IMR-90 (cell line): ENCODE data around the gene IMMT. TPM values are rescaled to one million over a fixed set of nuclear protein-coding genes. Genes with fewer than 3 reads are reported as not detected.

Experiments used
- ATAC-seq: fragments of 200-7000 bp; cut with Tn5 transposase; 2 replicates; pipeline ENCODE4 v1.9.1; 2020; ENCODE audit warnings: low read depth, mild to moderate bottlenecking, moderate library complexity
- BruUV-seq: library from RNA; stranded (reverse); fragments of 400-500 nt; replicated peaks from 2 replicates; lab custom pipeline; 2021; lab: Mats Ljungman, UMichigan
- CTCF ChIA-PET: fragments of 300-600 bp; formaldehyde crosslinking; extraction: SDS; loops from one replicate; lab custom pipeline; 2021; ENCODE audit warnings: antibody characterized with exemption; lab: Yijun Ruan, JAX
- POLR2A ChIA-PET: fragments of 300-600 bp; sonication (Branson Sonifier 250); formaldehyde crosslinking; loops from one replicate; lab custom pipeline; 2022; ENCODE audit warnings: antibody characterized with exemption; ENCODE audit not compliant: unreplicated experiment; lab: Charles Lee
- DNase-seq: peaks from one replicate; pipeline ENCODE4 v3.0.0; 2013
- H2AFZ ChIP-seq: replicated peaks from 2 replicates; pipeline ENCODE3; 2013; ENCODE audit warnings: low read length, mild to moderate bottlenecking; ENCODE audit not compliant: poor library complexity
- H2AK5ac ChIP-seq: 2 replicates; pipeline ENCODE4 v1.6.1; 2013; ENCODE audit warnings: low read depth, low read length, inconsistent platforms
- H2AK9ac ChIP-seq: replicated peaks from 2 replicates; pipeline ENCODE3; 2013; ENCODE audit warnings: mild to moderate bottlenecking, low read depth, low read length, moderate library complexity; ENCODE audit not compliant: poor library complexity
- H2BK120ac ChIP-seq: 2 replicates; pipeline ENCODE4 v1.6.1; 2013; ENCODE audit warnings: low read depth, low read length, inconsistent platforms
- H2BK15ac ChIP-seq: 3 replicates; pipeline ENCODE4 v1.6.1; 2013; ENCODE audit warnings: low read depth, low read length, inconsistent platforms
- H2BK20ac ChIP-seq: 2 replicates; pipeline ENCODE4 v1.6.1; 2013; ENCODE audit warnings: low read depth, mild to moderate bottlenecking, inconsistent platforms, low read length, moderate library complexity
- H2BK5ac ChIP-seq: 2 replicates; pipeline ENCODE4 v1.6.1; 2013; ENCODE audit warnings: mild to moderate bottlenecking, low read depth, low read length, inconsistent platforms; ENCODE audit not compliant: poor library complexity, severe bottlenecking
- H3K14ac ChIP-seq: replicated peaks from 2 replicates; pipeline ENCODE4 v1.6.1; 2013; ENCODE audit warnings: low read depth, low read length, inconsistent platforms
- H3K18ac ChIP-seq: 2 replicates; pipeline ENCODE4 v1.6.1; 2013; ENCODE audit warnings: low read depth, low read length, control low read depth
- H3K23ac ChIP-seq: 2 replicates; pipeline ENCODE4 v1.6.1; 2013; ENCODE audit warnings: low read depth, low read length, inconsistent platforms
- H3K27ac ChIP-seq: 2 replicates; pipeline ENCODE4 v1.5.1; 2013; ENCODE audit warnings: mild to moderate bottlenecking, control low read depth, low read length; ENCODE audit not compliant: insufficient read depth
- H3K27me3 ChIP-seq: 2 replicates; pipeline ENCODE4 v1.6.1; 2013; ENCODE audit warnings: low read length; ENCODE audit not compliant: control insufficient read depth, insufficient read depth
- H3K36me3 ChIP-seq: 2 replicates; pipeline ENCODE4 v1.6.1; 2013; ENCODE audit warnings: low read length, mixed read lengths; ENCODE audit not compliant: control insufficient read depth, insufficient read depth
- H3K4ac ChIP-seq: 2 replicates; pipeline ENCODE4 v1.6.1; 2013; ENCODE audit warnings: low read depth, low read length, inconsistent platforms
- H3K4me1 ChIP-seq: 2 replicates; pipeline ENCODE4 v1.6.1; 2013; ENCODE audit warnings: low read length, mixed read lengths; ENCODE audit not compliant: control insufficient read depth, insufficient read depth
- H3K4me2 ChIP-seq: 2 replicates; pipeline ENCODE4 v1.6.1; 2013; ENCODE audit warnings: low read depth, mild to moderate bottlenecking, control low read depth, low read length, moderate library complexity
- H3K4me3 ChIP-seq: 2 replicates; pipeline ENCODE4 v1.5.1; 2013; ENCODE audit warnings: low read depth, mild to moderate bottlenecking, control low read depth, low read length, moderate library complexity; ENCODE audit not compliant: insufficient read depth
- H3K56ac ChIP-seq: 2 replicates; pipeline ENCODE4 v1.6.1; 2013; ENCODE audit warnings: low read length, inconsistent platforms; ENCODE audit not compliant: insufficient read depth; ENCODE audit errors: extremely low read depth
- H3K79me1 ChIP-seq, 2 experiments: 2 replicates each; pipeline ENCODE4 v1.6.1; 2013; ENCODE audit warnings: low read length in 2 of 2, inconsistent platforms in 1 of 2, low read depth in 1 of 2
- H3K9ac ChIP-seq: 2 replicates; pipeline ENCODE4 v1.6.1; 2013; ENCODE audit warnings: low read depth, low read length, control low read depth
- H3K9me1 ChIP-seq: 2 replicates; pipeline ENCODE4 v1.6.1; 2013; ENCODE audit warnings: low read length, inconsistent platforms; ENCODE audit not compliant: insufficient read depth
- H3K9me3 ChIP-seq: 2 replicates; pipeline ENCODE4 v1.6.1; 2013; ENCODE audit warnings: low read length; ENCODE audit not compliant: control insufficient read depth, insufficient read depth
- H4K20me1 ChIP-seq: 2 replicates; pipeline ENCODE4 v1.6.1; 2013; ENCODE audit warnings: low read length, inconsistent platforms; ENCODE audit not compliant: insufficient read depth
- H4K5ac ChIP-seq: 2 replicates; pipeline ENCODE4 v1.6.1; 2013; ENCODE audit warnings: mild to moderate bottlenecking, low read depth, low read length, control low read depth
- H4K8ac ChIP-seq, 2 experiments: 2 replicates each; pipeline ENCODE4 v1.6.1; 2013; ENCODE audit warnings: low read depth in 2 of 2, low read length in 2 of 2, control low read depth in 1 of 2, inconsistent platforms in 1 of 2
- H4K91ac ChIP-seq: 2 replicates; pipeline ENCODE4 v1.6.1; 2013; ENCODE audit warnings: low read depth, low read length, inconsistent platforms; ENCODE audit not compliant: insufficient read depth
- BHLHE40 ChIP-seq: fragments of 150-350 bp; IDR thresholded peaks from 2 replicates; pipeline ENCODE4 v1.6.1; 2016; ENCODE audit warnings: mild to moderate bottlenecking, low read depth, low read length
- CEBPB ChIP-seq: IDR thresholded peaks from 2 replicates; pipeline ENCODE4 v1.6.1; 2012; ENCODE audit warnings: low read depth, low read length, improper control_type of control experiment
- MAFK ChIP-seq: IDR thresholded peaks from 2 replicates; pipeline ENCODE4 v1.6.1; 2012; ENCODE audit warnings: low read depth, low read length, improper control_type of control experiment
- MXI1 ChIP-seq: IDR thresholded peaks from 2 replicates; pipeline ENCODE4 v1.6.1; 2012; ENCODE audit warnings: low read depth, mild to moderate bottlenecking, low read length, moderate library complexity, borderline replicate concordance
- POLR2A ChIP-seq: IDR thresholded peaks from 2 replicates; pipeline ENCODE4 v1.6.1; 2012; ENCODE audit warnings: mild to moderate bottlenecking, low read depth, low read length
- RAD21 ChIP-seq: IDR thresholded peaks from 2 replicates; pipeline ENCODE4 v1.6.1; 2012; ENCODE audit warnings: low read length, improper control_type of control experiment
- RCOR1 ChIP-seq: IDR thresholded peaks from 2 replicates; pipeline ENCODE4 v1.6.1; 2012; ENCODE audit warnings: mild to moderate bottlenecking, low read length, improper control_type of control experiment; ENCODE audit not compliant: insufficient replicate concordance
- SMC3 ChIP-seq: fragments of 150-350 bp; IDR thresholded peaks from 2 replicates; pipeline ENCODE4 v1.6.1; 2016; ENCODE audit warnings: low read depth, mild to moderate bottlenecking, antibody characterized with exemption, low read length, moderate library complexity
- USF2 ChIP-seq: fragments of 150-350 bp; IDR thresholded peaks from 2 replicates; pipeline ENCODE4 v1.6.1; 2017; ENCODE audit warnings: mild to moderate bottlenecking, antibody characterized with exemption, low read length, low read depth
- WGBS, 2 experiments: methylation state at CpG; one replicate each; pipeline versions ENCODE4 v1.1.5 to v1.1.7; 2013; ENCODE audit warnings: missing lambda C conversion rate in 2 of 2; ENCODE audit not compliant: insufficient read length in 1 of 2; ENCODE audit errors: extremely low coverage in 2 of 2; 5-methylcytosine and 5-hydroxymethylcytosine counted together
- dilution Hi-C: fragments of 300-500 bp; cut with HindIII; formaldehyde crosslinking; loops from one replicate; pipeline ENCODE4 v1.14.3; 2018; ENCODE audit warnings: low sequenced_read_pairs; ENCODE audit not compliant: unreplicated experiment
- in situ Hi-C: fragments of 300-500 bp; cut with MboI; formaldehyde crosslinking; loops from 3 replicates; pipeline ENCODE4 v1.14.3; 2019; ENCODE audit warnings: low sequenced_read_pairs, inconsistent platforms, mixed read lengths
- intact Hi-C: fragments of 100-400 bp; cut with micrococcal nuclease; formaldehyde crosslinking; loops from 2 replicates; pipeline ENCODE4 v1.10.0; 2022
- polyA plus RNA-seq, 3 experiments: library from polyadenylated mRNA; depleted of rRNA; stranded (reverse); fragments of >200 nt; gene quantifications; 2 replicates each; pipeline ENCODE4 v1.2.3, GENCODE V29; 2012; ENCODE audit warnings: low replicate concordance in 1 of 3
- total RNA-seq: library from RNA; depleted of rRNA; stranded (reverse); fragments of >200 nt; gene quantifications from 2 replicates; pipeline ENCODE4 v1.2.3, GENCODE V29; 2012
- TF ChIP-seq, protein P1 (sequence below): fragments of 150-350 bp; IDR thresholded peaks from 2 replicates; pipeline ENCODE4 v1.6.1; 2016; ENCODE audit warnings: low read depth, mild to moderate bottlenecking, low read length, moderate library complexity, borderline replicate concordance

IMMT gene
- total and polyA plus RNA-seq, 2 of the 4 experiments (the other 2 are of a cell fraction), result 50.5 to 87.3 TPM

- Histone ChIP-seq H3K9ac (no peak overlapping the region), H4K5ac (no peak overlapping the region), H4K91ac (no peak overlapping the region), H3K9me1 (no peaks in the 10 kb centered on the region), H4K20me1 (no peaks in the 10 kb centered on the region), H3K27me3 (no peaks in the 10 kb centered on the region), H3K23ac (no peak overlapping the region), H2AK9ac (no peak overlapping the region), H3K4me2 (no peak overlapping the region), H3K79me1 (no peaks in the 10 kb centered on the region; a peak in 1 of 4 replicates), H3K4ac (no peak overlapping the region), H2BK15ac (no peak overlapping the region), H3K27ac (no peak overlapping the region), H3K9me3 (no peaks in the 10 kb centered on the region), H3K14ac (no peak overlapping the region), H3K4me3 (no peak overlapping the region), H4K8ac (no peak overlapping the region), H3K18ac (no peak overlapping the region), H2BK5ac (no peak overlapping the region), H3K36me3 (peaks cover 16% of the 10 kb centered on the region), H2AK5ac (no peak overlapping the region), H2BK20ac (no peak overlapping the region), H3K4me1 (no peaks in the 10 kb centered on the region; the same call in 1 of the 2 replicates), H3K56ac (no peak overlapping the region), H2BK120ac (no peak overlapping the region), H2AFZ (no peak overlapping the region)
- BruUV-seq, result no TSS peak
- in situ Hi-C loops (no loop called here), dilution Hi-C loops (no loop called here), intact Hi-C loops (no loop called here)
- no peak for ATAC-seq
- no peak for TF ChIP-seq CEBPB
- TF ChIP-seq RCOR1, result no peak
- TF ChIP-seq RAD21, result no peak
- TF ChIP-seq MXI1, result no peak
- no peak for TF ChIP-seq BHLHE40
- no peak for TF ChIP-seq POLR2A
- TF ChIP-seq MAFK, result no peak
- no peak for TF ChIP-seq SMC3
- no peak for TF ChIP-seq USF2
- TF ChIP-seq, protein P1, sequence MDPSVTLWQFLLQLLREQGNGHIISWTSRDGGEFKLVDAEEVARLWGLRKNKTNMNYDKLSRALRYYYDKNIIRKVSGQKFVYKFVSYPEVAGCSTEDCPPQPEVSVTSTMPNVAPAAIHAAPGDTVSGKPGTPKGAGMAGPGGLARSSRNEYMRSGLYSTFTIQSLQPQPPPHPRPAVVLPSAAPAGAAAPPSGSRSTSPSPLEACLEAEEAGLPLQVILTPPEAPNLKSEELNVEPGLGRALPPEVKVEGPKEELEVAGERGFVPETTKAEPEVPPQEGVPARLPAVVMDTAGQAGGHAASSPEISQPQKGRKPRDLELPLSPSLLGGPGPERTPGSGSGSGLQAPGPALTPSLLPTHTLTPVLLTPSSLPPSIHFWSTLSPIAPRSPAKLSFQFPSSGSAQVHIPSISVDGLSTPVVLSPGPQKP, result no peak
- no CpG with 5 or more reads among the region's 2 CpGs for WGBS, 2 experiments
- DNase-seq, result no peak
- POLR2A ChIA-PET, result no interaction called here
- CTCF ChIA-PET, result no interaction called here
Observed at GRCh38 chr2:86214503-86214832, 19.2 kb upstream of the IMMT start.
